Loucy (cell line): ENCODE results near the gene LLGL2.
"Not testable (repeated sequence)": the region's sequence is repeated elsewhere in the genome, so short reads cannot be mapped to it uniquely, and the experiment has no call there.

Experiments
- H2AFZ ChIP-seq: fragments of 200-600 bp; sonication (generic); 2 replicates; pipeline ENCODE4 v1.6.0; 2016; ENCODE audit warnings: antibody characterized with exemption, mild to moderate bottlenecking, low read length, moderate library complexity
- H3F3A ChIP-seq: fragments of 200-600 bp; 2 replicates; pipeline ENCODE4 v1.6.0; 2016; ENCODE audit warnings: antibody characterized with exemption, low read depth, mild to moderate bottlenecking
- H3K27me3 ChIP-seq: fragments of 200-600 bp; sonication (generic); 2 replicates; pipeline ENCODE4 v1.6.1; 2014; ENCODE audit warnings: low read length, mild to moderate bottlenecking; ENCODE audit not compliant: insufficient read depth, poor library complexity, severe bottlenecking
- H3K36me3 ChIP-seq: fragments of 200-600 bp; sonication (generic); 2 replicates; pipeline ENCODE4 v1.6.1; 2016; ENCODE audit warnings: low read length; ENCODE audit not compliant: insufficient read depth
- H3K4me1 ChIP-seq: fragments of 200-600 bp; sonication (generic); 2 replicates; pipeline ENCODE4 v1.5.1; 2014; ENCODE audit warnings: low read length, mild to moderate bottlenecking; ENCODE audit not compliant: insufficient read depth, poor library complexity, severe bottlenecking
- H3K4me2 ChIP-seq: fragments of 200-600 bp; sonication (generic); 2 replicates; pipeline ENCODE4 v1.6.0; 2014; ENCODE audit warnings: antibody characterized with exemption, low read length, low read depth, mild to moderate bottlenecking; ENCODE audit not compliant: poor library complexity, severe bottlenecking
- H3K4me3 ChIP-seq: fragments of 200-600 bp; sonication (generic); 2 replicates; pipeline ENCODE4 v1.5.1; 2014; ENCODE audit warnings: low read length, mild to moderate bottlenecking, mixed read lengths; ENCODE audit not compliant: poor library complexity, severe bottlenecking
- H3K79me2 ChIP-seq: fragments of 200-600 bp; sonication (generic); 2 replicates; pipeline ENCODE4 v1.6.1; 2014; ENCODE audit warnings: low read length; ENCODE audit not compliant: insufficient read depth
- H3K9ac ChIP-seq: fragments of 200-600 bp; sonication (generic); 2 replicates; pipeline ENCODE4 v1.6.0; 2014; ENCODE audit warnings: mild to moderate bottlenecking, low read depth, low read length, moderate library complexity; ENCODE audit not compliant: poor library complexity, severe bottlenecking
- H3K9me2 ChIP-seq: fragments of 200-600 bp; sonication (generic); replicated peaks from 2 replicates; pipeline ENCODE4 v1.6.1; 2016; ENCODE audit warnings: low read depth, low read length, mixed read lengths
- H3K9me3 ChIP-seq: fragments of 200-600 bp; sonication (generic); 2 replicates; pipeline ENCODE4 v1.6.1; 2014; ENCODE audit warnings: mild to moderate bottlenecking, antibody characterized with exemption, low read length, low read depth; ENCODE audit not compliant: insufficient read depth
- H4K20me1 ChIP-seq: fragments of 200-600 bp; sonication (generic); 2 replicates; pipeline ENCODE4 v1.6.0; 2014; ENCODE audit warnings: antibody characterized with exemption, low read length, mild to moderate bottlenecking; ENCODE audit not compliant: insufficient read depth, poor library complexity, severe bottlenecking
- CTCF ChIP-seq: fragments of 200-600 bp; sonication (generic); conservative IDR thresholded peaks from 2 replicates; pipeline ENCODE4 v1.5.1; 2014; ENCODE audit warnings: mild to moderate bottlenecking, antibody characterized with exemption, low read length
- EZH2phosphoT487 ChIP-seq: fragments of 200-600 bp; IDR thresholded peaks from 2 replicates; pipeline ENCODE4 v1.6.1; 2018; ENCODE audit warnings: antibody characterized with exemption, mild to moderate bottlenecking, moderate library complexity, borderline replicate concordance

Gene LLGL2

GRCh38 chr17:75476752-75477489 is 48.6 kb upstream of the LLGL2 start:
- Histone ChIP-seq H3F3A (no peaks in the 10 kb centered on the region), H3K27me3 (no peaks in the 10 kb centered on the region), H2AFZ (no peak overlapping the region), H3K9me3 (no peaks in the 10 kb centered on the region), H3K36me3 (peaks cover 13% of the 10 kb centered on the region; the same call in 1 of the 2 replicates), H3K9ac (no peak overlapping the region), H3K4me2 (no peak overlapping the region), H3K4me1 (no peaks in the 10 kb centered on the region), H3K4me3 (no peak overlapping the region), H4K20me1 (no peaks in the 10 kb centered on the region), H3K9me2 (no peaks in the 10 kb centered on the region), H3K79me2 (no peaks in the 10 kb centered on the region)
- TF ChIP-seq EZH2phosphoT487 (no peak), CTCF (no peak)

- H3K4me1 ChIP-seq, H3K9me3 ChIP-seq, H3K36me3 ChIP-seq, H3F3A ChIP-seq, H3K9me2 ChIP-seq, H3K4me3 ChIP-seq, H3K4me2 ChIP-seq, H3K27me3 ChIP-seq, H3K79me2 ChIP-seq, H4K20me1 ChIP-seq, H2AFZ ChIP-seq, H3K9ac ChIP-seq: not testable (repeated sequence)
These were observed 48.0 kb upstream of the LLGL2 start for GRCh38 chr17:75477490-75477862.

GRCh38 chr17:75478508-75478907 is 47.0 kb upstream of the LLGL2 start:
- H3F3A ChIP-seq, result no peaks in the 10 kb centered on the region
- no peak overlapping the region for H2AFZ ChIP-seq
- TF ChIP-seq EZH2phosphoT487 (no peak), CTCF (no peak)
- no peak overlapping the region for H3K9ac ChIP-seq
- H3K27me3 ChIP-seq, result no peaks in the 10 kb centered on the region
- no peaks in the 10 kb centered on the region for H3K4me1 ChIP-seq
- no peaks in the 10 kb centered on the region for H3K9me2 ChIP-seq
- H3K79me2 ChIP-seq, result no peaks in the 10 kb centered on the region
- H4K20me1 ChIP-seq, result no peaks in the 10 kb centered on the region
- H3K4me3 ChIP-seq, result no peak overlapping the region
- H3K36me3 ChIP-seq, result peaks cover 2% of the 10 kb centered on the region; the same call in 1 of the 2 replicates
- H3K4me2 ChIP-seq, result no peak overlapping the region
- H3K9me3 ChIP-seq, result no peaks in the 10 kb centered on the region

- Histone ChIP-seq H3K9ac (no peak overlapping the region), H3K36me3 (no peaks in the 10 kb centered on the region; the same call in 1 of the 2 replicates), H3K9me3 (no peaks in the 10 kb centered on the region), H3F3A (no peaks in the 10 kb centered on the region), H3K4me2 (no peak overlapping the region), H2AFZ (no peak overlapping the region), H3K4me1 (no peaks in the 10 kb centered on the region), H3K79me2 (no peaks in the 10 kb centered on the region), H3K9me2 (no peaks in the 10 kb centered on the region), H4K20me1 (no peaks in the 10 kb centered on the region), H3K4me3 (no peak overlapping the region), H3K27me3 (no peaks in the 10 kb centered on the region)
- no peak for TF ChIP-seq EZH2phosphoT487
- TF ChIP-seq CTCF, result no peak
These were observed 45.2 kb upstream of the LLGL2 start for GRCh38 chr17:75480281-75480680.
